HL-60/S4 treated with phorbol 12-myristate 13-acetate at 8.2 ng/mL for 4 days and 3 days (cell line): ENCODE data around the gene RAB3GAP1.

Source experiments
- in situ Hi-C: fragments of 300-500 bp; cut with MboI; formaldehyde crosslinking; loops from 2 replicates; pipeline ENCODE4 v1.15.0; 2022; ENCODE audit warnings: low sequenced_read_pairs

The RAB3GAP1 gene

GRCh38 chr2:135208016-135208415 lies 155.9 kb downstream of the RAB3GAP1 start:
- in situ Hi-C loops: no loop called here

GRCh38 chr2:135212757-135213156 lies 160.7 kb downstream of the RAB3GAP1 start:
- in situ Hi-C loops: no loop called here

GRCh38 chr2:135218426-135218825 lies 166.3 kb downstream of the RAB3GAP1 start:
- in situ Hi-C loops: no loop called here

GRCh38 chr2:135219226-135219625 lies 167.1 kb downstream of the RAB3GAP1 start:
- in situ Hi-C loops: no loop called here
